Panc1 (cell line): ENCODE results near the gene ECI1. TPM values are rescaled to one million over a fixed set of nuclear protein-coding genes. Genes with fewer than 3 reads are reported as not detected.
A peak's percentile ranks its signal among the peaks of the same experiment; 100 is the strongest.
"Not testable (repeated sequence)": the region's sequence is repeated elsewhere in the genome, so short reads cannot be mapped to it uniquely, and the experiment has no call there.

Experiments
- ATAC-seq: fragments of 200-7000 bp; cut with Tn5 transposase; 2 replicates; pipeline ENCODE4 v1.9.1; 2020; ENCODE audit warnings: mild to moderate bottlenecking, moderate library complexity
- BruUV-seq: library from RNA; stranded (reverse); fragments of 400-500 nt; replicated peaks from 2 replicates; lab custom pipeline; 2021; lab: Mats Ljungman, UMichigan
- CTCF ChIA-PET: fragments of 300-600 bp; sonication (Branson Sonifier 250); formaldehyde crosslinking; loops from one replicate; lab custom pipeline; 2022; ENCODE audit warnings: antibody characterized with exemption; lab: Charles Lee
- POLR2A ChIA-PET: fragments of 300-600 bp; sonication (Branson Sonifier 250); formaldehyde crosslinking; loops from one replicate; lab custom pipeline; 2022; ENCODE audit warnings: antibody characterized with exemption; lab: Charles Lee
- DNase-seq: peaks from one replicate; pipeline ENCODE4 v3.0.0-alpha.2; 2010; ENCODE audit warnings: low read depth, low spot score
- H3K27ac ChIP-seq: 2 replicates; pipeline ENCODE4 v1.5.1; 2011; ENCODE audit warnings: mild to moderate bottlenecking, low read length, inconsistent platforms
- H3K27me3 ChIP-seq: fragments of 200-500 bp; sonication (Bioruptor generic); 2 replicates; pipeline ENCODE4 v1.6.0; 2014; ENCODE audit warnings: low read length, inconsistent platforms; ENCODE audit not compliant: control insufficient read depth, insufficient read depth
- H3K36me3 ChIP-seq: fragments of 200-500 bp; sonication (Bioruptor generic); 2 replicates; pipeline ENCODE4 v1.5.1; 2014; ENCODE audit warnings: inconsistent platforms, mild to moderate bottlenecking, low read length, moderate library complexity; ENCODE audit not compliant: control insufficient read depth, insufficient read depth
- H3K4me1 ChIP-seq: 2 replicates; pipeline ENCODE4 v1.5.1; 2011; ENCODE audit warnings: inconsistent platforms, mild to moderate bottlenecking, low read length, moderate library complexity; ENCODE audit not compliant: control insufficient read depth, insufficient read depth
- H3K4me3 ChIP-seq, 2 experiments: 2 replicates each; pipeline ENCODE4 v1.5.1; 2011 to 2012; ENCODE audit warnings: low read depth in 2 of 2, low read length in 2 of 2, mild to moderate bottlenecking in 2 of 2, inconsistent platforms in 1 of 2, moderate library complexity in 1 of 2
- H3K9me3 ChIP-seq: fragments of 200-500 bp; sonication (Bioruptor generic); 2 replicates; pipeline ENCODE4 v1.5.1; 2014; ENCODE audit warnings: low read depth, mild to moderate bottlenecking, inconsistent platforms, low read length, moderate library complexity; ENCODE audit not compliant: control insufficient read depth, insufficient read depth
- CTCF ChIP-seq: fragments of 450-650 bp; IDR thresholded peaks from 2 replicates; pipeline ENCODE4 v1.5.1; 2017; ENCODE audit warnings: mild to moderate bottlenecking
- POLR2AphosphoS5 ChIP-seq: IDR thresholded peaks from 2 replicates; pipeline ENCODE4 v1.6.1; 2012; ENCODE audit warnings: mild to moderate bottlenecking, low read depth, low read length, moderate library complexity
- REST ChIP-seq, 2 experiments: IDR thresholded peaks; 2 replicates each; pipeline ENCODE4 v1.6.1; 2011 to 2012; ENCODE audit warnings: low read depth in 2 of 2, control low read depth in 1 of 2, low read length in 1 of 2, mild to moderate bottlenecking in 1 of 2, moderate library complexity in 1 of 2; ENCODE audit not compliant: insufficient read depth in 1 of 2
- TCF7L2 ChIP-seq: IDR thresholded peaks from 2 replicates; pipeline ENCODE4 v1.6.1; 2011; ENCODE audit warnings: mild to moderate bottlenecking, low read depth, low read length, inconsistent platforms
- in situ Hi-C: cut with HindIII; loops from 2 replicates; pipeline ENCODE4 v1.10.0; 2016; ENCODE audit warnings: low sequenced_read_pairs, low pct_unique_long_range_greater_than_20kb
- intact Hi-C: fragments of 100-400 bp; cut with micrococcal nuclease; formaldehyde crosslinking; loops from one replicate; pipeline ENCODE4 v1.10.0; 2022; ENCODE audit not compliant: unreplicated experiment
- total RNA-seq: library from RNA; stranded (reverse); gene quantifications from one replicate; pipeline ENCODE4 v1.2.1, GENCODE V29; 2021; ENCODE audit not compliant: unreplicated experiment

Gene ECI1
- total RNA-seq, 1 experiment from 2014 or later: 117 TPM

DNA sequence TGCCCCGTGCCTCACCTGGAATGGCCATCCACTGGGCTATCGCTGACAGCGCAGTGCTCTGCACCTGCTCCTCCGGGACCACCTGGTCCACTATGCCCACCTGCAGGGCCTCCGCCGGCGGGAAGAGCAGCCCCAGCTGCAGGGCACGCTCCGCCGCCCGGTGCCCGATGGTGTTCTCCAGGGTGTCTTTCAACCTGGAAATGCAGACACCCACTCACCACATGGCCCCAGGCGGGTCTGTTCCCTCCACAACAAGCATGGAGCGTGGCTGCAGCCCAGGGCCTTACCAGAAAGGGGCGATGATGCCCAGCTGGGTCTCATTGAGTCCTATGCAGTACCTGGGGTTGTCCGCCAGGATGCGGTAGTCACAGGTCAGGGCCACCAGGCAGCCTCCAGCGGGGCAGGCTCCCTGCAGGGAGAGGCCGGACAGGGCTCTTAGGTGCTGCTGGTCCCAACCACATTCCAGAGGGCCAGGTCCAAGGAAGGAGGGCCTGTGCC, 8.3 kb downstream of the ECI1 start:
- TF ChIP-seq CTCF (peak; percentile 45; the same call in 1 of the 2 replicates), REST (IDR thresholded peaks at IDR 0.05; ENCODE audit: insufficient read depth in 1 of 2, low read depth in 2 of 2, low read length in 1 of 2) (no peak)
- POLR2A ChIA-PET: no interaction called here
- DNase-seq (no peak), ATAC-seq (peak; percentile 9; the same call in 1 of the 2 replicates)
- H3K27me3 ChIP-seq: no peaks in the 10 kb centered on the region
- intact Hi-C loops (no loop called here), in situ Hi-C loops (no loop called here)
- CTCF ChIA-PET: no interaction called here
- no peak overlapping the region for H3K27ac ChIP-seq
- peaks cover 2% of the 10 kb centered on the region for H3K36me3 ChIP-seq
- H3K4me1 ChIP-seq: peaks cover 3% of the 10 kb centered on the region; the same call in 1 of the 2 replicates
- no TSS peak for BruUV-seq
- no peak overlapping the region for H3K4me3 ChIP-seq
- no peaks in the 10 kb centered on the region for H3K9me3 ChIP-seq

GRCh38 chr16:2242598-2242997, 8.8 kb downstream of the ECI1 start:
- intact Hi-C loops (no loop called here), in situ Hi-C loops (no loop called here)
- peaks cover 2% of the 10 kb centered on the region for H3K36me3 ChIP-seq
- DNase-seq (no peak), ATAC-seq (no peak)
- H3K4me1 ChIP-seq: peaks cover 3% of the 10 kb centered on the region; the same call in 1 of the 2 replicates
- no peak overlapping the region for H3K4me3 ChIP-seq
- no TSS peak for BruUV-seq
- ChIA-PET CTCF (no interaction called here), POLR2A (no interaction called here)
- TF ChIP-seq TCF7L2 (no peak), POLR2AphosphoS5 (peak; percentile 34; the same call in 1 of the 2 replicates)
- no peaks in the 10 kb centered on the region for H3K9me3 ChIP-seq
- H3K27me3 ChIP-seq: no peaks in the 10 kb centered on the region
- H3K27ac ChIP-seq: no peak overlapping the region

DNA sequence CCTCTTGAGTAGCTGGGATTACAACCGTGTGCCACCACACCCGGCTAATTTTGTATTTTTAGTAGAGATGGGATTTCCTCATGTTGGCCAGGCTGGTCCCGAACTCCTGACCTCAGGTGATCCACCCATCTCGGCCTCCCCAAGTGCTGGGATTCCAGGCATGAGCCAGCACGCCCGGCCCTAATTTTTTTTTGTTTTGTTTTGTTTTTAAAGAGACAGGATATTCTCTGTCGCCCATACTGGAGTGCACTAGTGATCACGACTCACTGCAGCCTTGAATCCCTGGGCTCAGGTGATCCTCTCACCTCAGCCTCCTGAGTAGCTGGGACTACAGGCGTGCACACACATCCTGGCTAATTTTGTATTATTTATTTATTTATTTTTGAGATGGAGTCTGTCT, 11.1 kb downstream of the ECI1 start:
- H3K4me3 ChIP-seq, H3K36me3 ChIP-seq, H3K4me1 ChIP-seq, DNase-seq, H3K9me3 ChIP-seq, H3K27me3 ChIP-seq, intact Hi-C loops, in situ Hi-C loops, BruUV-seq, CTCF ChIA-PET, H3K27ac ChIP-seq, ATAC-seq, POLR2A ChIA-PET: not testable (repeated sequence)
